Hematopoietic multipotent progenitor cell treated with erythropoietin and hydrocortisone succinate and interleukin-3 and kit ligand, for 4 days (in vitro differentiated cells): ENCODE data around the gene PARP3.
"Not testable (repeated sequence)": the region's sequence is repeated elsewhere in the genome, so short reads cannot be mapped to it uniquely, and the experiment has no call there.

Experiments used
- DNase-seq: peaks from one replicate; pipeline ENCODE4 v3.0.0-alpha.2; 2015

PARP3 gene

DNA sequence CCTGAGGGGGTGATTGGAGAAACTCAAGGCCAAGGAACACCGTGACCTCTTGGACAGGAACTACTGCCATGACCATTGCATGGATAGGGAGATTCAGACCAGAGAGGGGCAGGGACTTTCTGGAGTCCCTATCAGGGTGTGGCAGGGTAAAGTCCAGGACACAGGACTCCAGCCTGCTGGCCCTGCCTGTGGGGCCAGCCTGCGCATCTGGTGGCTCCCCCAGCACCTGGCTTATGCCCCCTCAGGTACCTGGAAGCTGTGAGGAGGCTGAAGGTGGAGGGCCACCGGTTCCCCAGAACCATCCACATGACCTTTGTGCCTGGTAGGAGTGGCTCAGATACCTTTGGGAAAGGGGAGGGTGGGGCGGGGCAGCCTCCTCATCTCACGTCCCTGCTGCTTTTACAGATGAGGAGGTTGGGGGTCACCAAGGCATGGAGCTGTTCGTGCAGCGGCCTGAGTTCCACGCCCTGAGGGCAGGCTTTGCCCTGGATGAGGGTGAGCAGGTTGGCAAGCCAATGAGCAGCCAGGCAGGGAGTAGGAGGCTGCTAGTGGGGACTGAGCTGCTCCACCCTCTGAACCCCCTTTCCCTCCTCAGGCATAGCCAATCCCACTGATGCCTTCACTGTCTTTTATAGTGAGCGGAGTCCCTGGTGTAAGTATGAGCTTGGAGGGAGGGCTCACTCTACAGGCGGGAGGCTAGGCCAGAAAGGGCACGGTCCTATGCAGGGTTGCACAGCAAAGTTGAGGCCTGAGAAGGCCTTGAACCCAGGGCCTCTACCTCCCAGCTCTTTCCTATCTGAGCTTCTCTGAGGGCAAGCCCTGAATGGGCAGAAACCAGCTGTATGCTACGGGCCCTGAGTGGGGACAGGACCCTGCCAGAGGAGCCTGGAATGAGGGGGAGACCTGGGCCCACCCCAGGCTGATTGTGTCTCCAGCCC, 44.1 kb downstream of the PARP3 start:
- DNase-seq, result no peak

DNA sequence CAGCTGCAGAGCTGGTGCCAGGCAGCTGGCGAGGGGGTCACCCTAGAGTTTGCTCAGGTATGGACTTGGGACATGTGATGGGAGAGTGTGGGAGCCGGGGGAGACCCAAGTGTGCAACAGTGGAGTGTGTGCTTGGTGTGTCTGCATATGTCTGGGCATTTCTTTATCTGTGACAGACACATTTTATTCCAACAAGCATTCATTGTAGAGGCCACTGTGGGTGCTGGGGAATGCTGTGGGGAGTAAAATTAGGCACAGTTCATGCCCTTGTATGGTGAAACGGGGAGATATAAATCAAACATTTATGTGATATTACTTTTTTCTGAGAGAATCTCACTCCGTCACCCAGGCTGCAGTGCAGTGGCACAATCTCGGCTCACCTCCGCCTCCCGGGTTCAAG, 45.4 kb downstream of the PARP3 start:
- peak; percentile 46 for DNase-seq

DNA sequence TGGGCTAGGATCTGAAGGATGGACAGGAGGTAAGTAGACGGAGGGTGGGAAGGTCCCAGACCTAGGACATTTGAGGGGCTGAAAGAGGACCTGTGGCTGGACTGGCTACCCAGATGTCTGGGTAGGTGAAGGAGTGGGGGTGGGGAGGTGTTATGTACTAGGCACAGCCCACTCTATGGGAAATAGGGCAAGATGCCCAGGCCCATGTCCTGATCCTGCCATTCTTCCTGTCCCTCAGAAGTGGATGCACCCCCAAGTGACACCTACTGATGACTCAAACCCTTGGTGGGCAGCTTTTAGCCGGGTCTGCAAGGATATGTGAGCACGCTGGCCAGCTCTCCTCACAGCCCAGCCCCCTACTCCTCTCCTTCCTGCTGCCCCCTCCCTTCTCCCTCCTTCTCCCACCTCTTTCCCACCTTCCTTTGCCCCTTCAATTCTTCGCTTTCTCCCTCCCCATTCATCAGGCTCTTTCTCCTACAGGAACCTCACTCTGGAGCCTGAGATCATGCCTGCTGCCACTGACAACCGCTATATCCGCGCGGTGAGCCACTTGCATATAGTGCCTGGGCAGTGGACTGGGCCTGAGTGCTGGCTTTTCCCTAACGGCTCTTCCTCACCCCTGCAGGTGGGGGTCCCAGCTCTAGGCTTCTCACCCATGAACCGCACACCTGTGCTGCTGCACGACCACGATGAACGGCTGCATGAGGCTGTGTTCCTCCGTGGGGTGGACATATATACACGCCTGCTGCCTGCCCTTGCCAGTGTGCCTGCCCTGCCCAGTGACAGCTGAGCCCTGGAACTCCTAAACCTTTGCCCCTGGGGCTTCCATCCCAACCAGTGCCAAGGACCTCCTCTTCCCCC, 46.4 kb downstream of the PARP3 start:
- DNase-seq, result no peak

DNA sequence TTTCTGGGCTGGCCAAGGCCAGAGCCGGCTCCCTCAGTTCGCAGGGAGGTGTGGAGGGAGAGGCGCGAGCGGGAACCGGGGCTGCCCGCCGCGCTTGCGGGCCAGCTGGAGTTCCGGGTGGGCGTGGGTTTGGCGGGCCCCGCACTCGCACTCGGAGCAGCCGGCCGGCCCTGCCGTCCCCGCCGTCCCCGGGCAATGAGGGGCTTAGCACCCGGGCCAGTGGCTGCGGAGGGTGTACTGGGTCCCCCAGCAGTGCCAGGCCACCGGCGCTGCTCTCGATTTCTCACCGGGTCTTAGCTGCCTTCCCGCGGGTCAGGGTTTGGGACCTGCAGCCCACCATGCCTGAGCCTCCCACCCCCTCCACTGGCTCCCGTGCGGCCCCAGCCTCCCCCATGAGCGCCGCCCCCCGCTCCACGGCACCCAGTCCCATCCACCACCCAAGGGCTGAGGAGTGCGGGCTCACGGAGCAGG, 48.4 kb downstream of the PARP3 start:
- DNase-seq, result not testable (repeated sequence)

DNA sequence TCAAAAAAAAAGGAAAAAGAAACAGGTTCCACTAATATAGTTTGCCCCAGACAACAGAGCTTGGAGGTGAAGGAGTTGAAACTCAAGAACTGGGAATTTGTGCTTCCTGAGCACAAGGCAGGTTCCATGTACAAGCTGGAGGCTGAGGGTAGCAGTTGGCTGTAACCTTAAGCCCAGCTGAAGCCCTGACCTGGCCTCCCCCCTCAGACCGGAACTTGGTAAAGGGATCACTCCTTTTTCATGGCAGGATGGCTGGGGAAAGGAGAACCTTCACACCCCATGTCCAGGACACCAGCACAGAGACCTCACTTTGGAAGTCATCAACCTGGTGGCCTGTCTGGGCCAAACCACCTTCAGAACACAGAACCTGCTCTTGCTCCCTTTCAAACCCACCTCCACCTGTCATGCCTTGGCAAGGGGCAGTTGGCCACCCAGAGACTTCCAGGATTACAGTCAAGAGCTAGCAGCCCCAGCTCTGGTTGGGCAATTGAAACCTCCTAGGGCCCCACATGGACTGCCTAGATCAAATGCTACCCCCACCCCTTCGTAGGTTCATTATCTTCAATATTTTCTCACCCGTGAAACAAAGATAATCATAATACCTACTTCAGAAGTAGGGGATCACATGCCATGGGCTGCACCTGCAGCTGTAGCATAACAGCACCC, 50.0 kb downstream of the PARP3 start:
- DNase-seq, result peak; percentile 35

DNA sequence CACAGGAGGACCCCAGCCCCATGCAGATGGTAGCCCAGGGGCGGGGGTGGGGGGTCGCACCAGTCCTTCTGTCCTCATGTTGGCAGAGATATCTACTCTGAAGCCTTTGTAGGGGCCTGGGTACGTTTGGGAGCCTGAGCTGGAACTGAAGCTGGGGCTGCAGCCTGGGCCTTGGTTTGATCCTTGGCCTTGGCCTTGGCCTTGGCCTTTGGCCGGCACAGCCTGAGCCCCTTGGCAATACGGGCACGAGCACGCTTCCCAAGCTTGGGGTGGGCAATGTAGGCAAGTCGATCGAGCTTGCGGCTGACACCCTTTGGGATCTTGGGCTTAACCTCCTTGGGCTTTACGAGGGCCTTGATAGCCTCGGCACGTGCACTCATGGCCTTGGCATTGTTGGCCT, 51.5 kb downstream of the PARP3 start:
- not testable (repeated sequence) for DNase-seq

DNA sequence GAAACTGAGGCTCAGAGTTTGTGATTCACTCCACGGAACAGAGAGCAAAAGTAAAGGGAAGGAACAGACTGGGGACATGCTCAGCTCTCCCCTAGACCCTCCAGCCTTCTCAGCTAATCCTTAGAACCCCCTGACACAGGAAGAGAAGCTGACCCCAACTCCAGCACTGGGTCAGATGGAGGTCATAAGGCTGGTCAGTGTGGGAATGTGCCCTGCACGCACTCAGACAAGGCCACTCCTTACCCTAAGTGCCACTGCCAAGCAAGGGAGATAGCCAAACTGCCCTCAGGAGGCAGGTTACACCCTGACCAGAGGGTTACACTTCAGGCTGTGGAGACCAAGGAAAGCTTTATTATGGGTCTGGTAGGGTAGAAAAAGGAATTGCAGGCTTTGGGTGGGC, 52.4 kb downstream of the PARP3 start:
- no peak for DNase-seq

DNA sequence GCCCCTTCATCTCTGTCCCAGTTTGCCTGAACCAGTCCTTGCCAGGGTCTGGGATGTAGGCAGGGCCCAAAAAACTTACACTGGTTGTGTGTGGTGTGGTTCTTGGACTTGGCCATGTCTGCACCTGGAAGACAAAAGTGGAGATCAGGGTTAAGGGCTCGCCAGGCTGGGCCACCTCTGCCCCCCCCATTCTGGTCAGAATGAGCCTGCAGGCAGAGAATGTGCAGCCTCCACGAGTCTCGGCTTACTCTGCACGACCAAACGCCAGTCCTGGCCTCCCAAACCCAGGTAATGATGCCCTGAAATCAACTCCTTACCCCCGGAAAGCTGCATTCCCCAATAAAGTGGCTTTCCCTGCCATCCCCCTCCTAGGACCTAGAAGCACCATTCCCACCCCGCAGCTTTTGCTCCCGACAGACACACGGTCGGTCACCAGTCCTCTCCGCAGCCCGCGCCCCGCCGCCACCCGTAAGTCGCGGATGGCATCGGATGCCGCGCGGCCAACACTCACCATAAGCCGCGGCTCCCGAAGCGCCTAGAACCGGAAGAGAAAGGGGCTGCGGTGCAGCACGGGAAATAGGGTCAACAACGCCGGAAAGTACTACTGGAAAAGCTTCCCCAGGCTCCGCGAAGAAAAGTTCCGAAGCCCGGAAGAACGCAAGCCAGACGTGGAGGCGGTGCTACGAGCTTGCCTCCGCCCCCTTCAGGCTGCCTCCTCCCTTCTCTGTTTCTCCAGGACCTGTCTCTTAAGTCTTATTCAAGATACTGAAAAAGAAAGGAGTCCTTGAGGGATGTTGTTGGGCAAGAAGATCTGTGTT, 53.4 kb downstream of the PARP3 start, which contains the start of gene RPL29:
Gene RPL29, minus strand, starts transcription at position 550 of the 818 bp plus-strand sequence. Its CDS starts 434 bp downstream, at position 116.
- peak; percentile 98 for DNase-seq

DNA sequence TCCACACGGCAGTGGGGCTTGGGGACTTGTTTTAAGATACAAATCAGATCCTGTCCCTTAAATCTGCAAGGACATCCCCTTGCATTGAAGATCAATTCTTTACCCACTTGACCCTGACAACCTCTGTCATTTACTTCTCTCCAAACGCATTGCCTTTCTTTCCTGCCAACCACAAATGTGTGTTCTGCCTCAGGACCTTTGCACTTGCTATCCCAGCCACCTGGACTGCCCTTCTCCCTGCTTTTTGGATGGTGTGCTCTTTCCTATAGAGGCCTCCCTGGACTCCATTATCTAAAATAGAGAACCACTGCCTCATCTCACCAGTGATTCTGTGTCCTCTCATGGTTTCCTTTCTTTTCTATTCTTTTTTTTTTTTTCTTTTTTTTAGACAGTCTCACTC, 55.0 kb downstream of the PARP3 start:
- DNase-seq, result no peak

DNA sequence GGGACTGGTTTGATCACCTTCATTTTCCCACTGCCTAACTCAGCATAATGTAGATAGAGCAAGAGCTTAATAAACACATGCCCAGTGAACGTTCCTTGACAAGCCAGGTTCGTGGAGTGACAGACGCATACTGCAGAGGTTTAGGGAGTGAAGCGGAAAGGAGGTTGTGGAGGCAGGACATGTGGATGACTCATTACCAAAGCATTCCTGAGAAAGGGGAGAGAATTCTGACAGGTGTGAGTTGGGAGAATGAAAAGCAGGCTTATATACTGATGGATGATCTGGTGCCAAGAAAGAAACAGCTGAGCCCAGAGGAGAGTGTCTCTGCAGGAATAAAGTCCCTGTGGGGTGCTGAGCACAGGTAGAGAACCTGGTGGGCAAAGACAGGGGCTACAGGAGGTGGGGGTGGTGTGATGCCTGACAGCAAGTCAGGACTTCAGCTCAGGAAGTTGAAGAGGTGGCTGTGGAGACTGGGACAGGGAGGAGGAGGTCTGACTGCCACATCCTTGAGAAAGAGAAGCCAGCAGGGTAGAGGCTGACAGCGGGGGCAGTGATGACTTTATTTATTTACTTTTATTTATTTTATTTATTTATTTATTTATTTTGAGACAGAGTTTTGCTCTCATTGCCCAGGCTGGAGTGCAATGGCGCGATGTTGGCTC, 55.9 kb downstream of the PARP3 start:
- DNase-seq, result no peak
